Hematopoietic multipotent progenitor cell (in vitro differentiated cells): ENCODE measurements around the gene PTGFR. TPM values are rescaled to one million over a fixed set of nuclear protein-coding genes. Genes with fewer than 3 reads are reported as not detected.

Source experiments
- DNase-seq, 3 donors: peaks; one replicate each; pipeline ENCODE4 v3.0.0-alpha.2; 2011 to 2015; ENCODE audit warnings: low read depth in 2 of 3, low spot score in 2 of 3
- total RNA-seq: library from RNA; depleted of rRNA; stranded (reverse); fragments of >200 nt; gene quantifications from one replicate; pipeline ENCODE4 v1.2.3, GENCODE V29; 2012

Gene PTGFR, protein sequence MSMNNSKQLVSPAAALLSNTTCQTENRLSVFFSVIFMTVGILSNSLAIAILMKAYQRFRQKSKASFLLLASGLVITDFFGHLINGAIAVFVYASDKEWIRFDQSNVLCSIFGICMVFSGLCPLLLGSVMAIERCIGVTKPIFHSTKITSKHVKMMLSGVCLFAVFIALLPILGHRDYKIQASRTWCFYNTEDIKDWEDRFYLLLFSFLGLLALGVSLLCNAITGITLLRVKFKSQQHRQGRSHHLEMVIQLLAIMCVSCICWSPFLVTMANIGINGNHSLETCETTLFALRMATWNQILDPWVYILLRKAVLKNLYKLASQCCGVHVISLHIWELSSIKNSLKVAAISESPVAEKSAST
- not detected for total RNA-seq

DNA sequence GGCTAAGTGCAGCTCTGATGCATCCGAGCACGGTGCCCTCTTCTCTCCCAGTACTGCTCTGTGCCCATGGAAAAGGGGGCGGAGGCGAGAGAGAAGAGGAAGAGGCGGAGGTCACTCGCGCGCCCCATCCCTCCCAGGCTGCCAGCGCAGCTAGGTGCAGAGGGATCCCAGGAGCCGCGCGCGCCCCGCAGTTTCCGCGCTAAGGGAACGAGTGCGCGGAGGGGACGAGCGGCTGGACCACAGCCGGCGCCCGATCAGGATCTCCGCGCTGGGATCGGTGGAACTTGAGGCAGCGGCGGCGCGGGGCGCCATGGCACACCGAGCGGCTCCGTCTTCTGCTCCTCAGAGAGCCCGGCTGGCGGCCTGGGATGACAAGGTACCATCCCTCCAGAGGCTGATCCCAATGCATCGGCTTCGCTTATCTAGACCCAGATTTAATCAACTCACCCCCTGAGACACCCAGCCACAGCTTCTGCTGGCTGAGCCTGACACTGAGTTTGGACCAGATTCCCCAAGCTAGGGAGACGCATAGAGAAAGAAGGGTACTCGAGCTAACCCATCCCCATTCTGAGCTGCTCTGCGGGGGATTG is at the start of gene PTGFR:
Gene PTGFR, plus strand, starts transcription at position 114 of the 590 bp plus-strand sequence. CDS start 1,770 bp downstream, outside the sequence.
- peak in 1 of 3 donors; percentile 2 for DNase-seq

DNA sequence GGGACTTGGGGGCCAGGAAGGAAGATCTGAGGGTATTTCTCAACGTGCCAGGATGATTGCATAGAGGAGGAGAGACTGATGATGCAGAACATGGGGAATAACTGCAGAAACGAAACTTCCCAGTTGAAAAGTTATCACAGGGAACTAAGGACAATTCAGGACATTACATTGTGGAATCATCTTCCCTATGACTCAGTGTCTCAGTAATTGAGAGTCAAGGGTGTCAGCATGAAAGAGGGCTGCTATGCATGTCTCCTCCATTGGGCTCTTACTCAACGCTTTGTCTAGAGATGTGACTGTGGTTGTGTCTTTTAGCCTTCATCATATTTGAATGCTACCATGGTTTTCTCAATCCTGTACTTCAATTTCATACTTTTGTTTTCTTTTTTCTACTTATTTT is 48.9 kb upstream of the PTGFR start:
- DNase-seq, result no peak

DNA sequence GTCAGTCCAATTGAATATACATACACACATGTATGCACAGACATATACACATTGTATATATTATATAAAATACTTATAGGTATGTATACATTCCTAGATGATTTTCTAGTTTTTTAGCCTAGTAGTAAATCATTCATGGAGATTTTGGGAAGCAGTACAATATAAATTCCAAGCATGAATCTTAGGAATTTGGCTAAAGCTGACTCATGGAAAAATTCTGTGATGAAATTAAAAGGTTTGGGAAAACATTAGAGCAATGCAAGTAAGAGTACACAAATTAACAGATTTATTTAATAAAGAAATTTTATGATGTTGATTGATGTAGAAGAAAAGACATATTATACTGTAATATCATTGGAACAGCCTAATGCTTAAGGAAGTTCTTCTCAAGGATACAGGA is 43.7 kb upstream of the PTGFR start:
- DNase-seq, result no peak

DNA sequence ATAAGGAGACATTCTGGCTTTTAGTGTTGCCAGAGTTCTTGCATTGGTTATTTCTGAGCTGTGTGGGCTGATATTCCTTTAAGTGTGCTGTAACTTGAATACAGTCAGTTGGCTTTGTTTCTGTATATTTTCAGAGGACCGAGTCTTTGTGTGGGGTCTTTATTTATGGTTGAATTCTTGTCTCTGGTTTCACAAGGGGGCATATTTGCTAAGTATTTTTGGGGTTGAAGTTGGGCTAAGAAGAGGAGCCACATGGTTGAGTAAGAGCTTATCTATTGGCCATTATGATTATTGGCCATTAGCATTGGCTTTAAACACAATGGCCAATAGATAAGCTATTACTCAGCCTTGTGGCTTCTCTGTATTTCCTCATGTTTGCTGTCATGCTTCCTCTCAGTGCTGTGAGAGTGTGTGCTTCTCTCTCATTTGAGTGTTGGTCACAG is 26.3 kb upstream of the PTGFR start:
- DNase-seq, result no peak

DNA sequence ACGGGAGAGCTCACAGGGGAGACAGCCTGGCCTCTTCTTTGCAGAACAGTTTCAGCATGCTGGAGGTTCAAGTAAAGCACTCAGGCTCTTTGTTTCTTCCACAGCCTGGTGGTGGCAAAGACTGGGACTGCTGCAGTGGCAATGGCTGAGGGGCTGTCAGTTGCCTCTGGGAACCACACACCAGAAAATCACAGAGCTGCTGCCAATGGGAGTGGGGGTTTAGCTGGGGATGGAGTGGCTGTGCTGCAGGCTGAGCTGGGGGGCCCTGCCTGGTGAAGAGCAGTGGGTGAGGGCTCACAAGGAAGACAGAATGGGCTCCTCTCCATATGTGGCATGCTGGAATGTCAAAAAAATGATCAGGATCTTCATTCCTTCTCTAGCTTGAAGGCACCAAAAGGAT is 25.6 kb upstream of the PTGFR start:
- DNase-seq, result no peak

DNA sequence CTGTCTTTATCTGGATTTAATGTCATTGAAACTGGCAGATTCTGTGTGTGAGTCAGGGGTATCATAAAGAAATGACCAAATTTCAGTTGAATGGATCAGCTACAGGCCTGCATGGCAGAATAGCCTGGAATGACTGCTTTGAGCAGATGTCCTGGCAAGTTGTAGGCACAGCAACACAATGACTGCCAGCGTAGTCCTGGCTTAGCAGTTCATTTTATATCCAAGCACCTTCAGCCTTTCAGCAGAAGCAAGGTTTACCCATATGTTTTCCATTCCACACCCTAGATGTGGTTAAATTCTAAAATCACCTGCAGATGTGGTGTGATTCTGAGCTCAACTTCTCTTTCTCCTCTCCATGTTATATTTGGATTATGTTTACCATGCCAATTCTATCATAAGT is 22.3 kb upstream of the PTGFR start:
- no peak for DNase-seq

DNA sequence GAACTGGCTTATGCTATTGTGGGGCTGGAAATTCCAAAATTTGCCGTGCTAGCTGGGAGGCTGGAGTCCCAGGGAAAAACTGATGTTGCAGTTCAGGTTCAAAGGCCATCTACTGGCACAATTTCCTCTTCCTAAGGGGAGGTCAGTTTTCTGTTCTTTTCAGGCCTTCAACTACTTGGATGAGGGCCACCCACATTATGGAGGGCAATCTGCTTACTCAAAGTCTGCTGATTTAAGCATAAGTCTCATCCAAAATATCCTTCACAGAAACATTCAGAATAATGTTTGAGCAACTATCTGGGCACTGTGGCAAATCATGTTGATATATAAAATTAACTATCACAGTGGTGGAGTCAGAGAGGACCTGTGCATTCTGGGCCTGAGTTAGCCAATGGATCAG is 21.2 kb upstream of the PTGFR start:
- no peak for DNase-seq

DNA sequence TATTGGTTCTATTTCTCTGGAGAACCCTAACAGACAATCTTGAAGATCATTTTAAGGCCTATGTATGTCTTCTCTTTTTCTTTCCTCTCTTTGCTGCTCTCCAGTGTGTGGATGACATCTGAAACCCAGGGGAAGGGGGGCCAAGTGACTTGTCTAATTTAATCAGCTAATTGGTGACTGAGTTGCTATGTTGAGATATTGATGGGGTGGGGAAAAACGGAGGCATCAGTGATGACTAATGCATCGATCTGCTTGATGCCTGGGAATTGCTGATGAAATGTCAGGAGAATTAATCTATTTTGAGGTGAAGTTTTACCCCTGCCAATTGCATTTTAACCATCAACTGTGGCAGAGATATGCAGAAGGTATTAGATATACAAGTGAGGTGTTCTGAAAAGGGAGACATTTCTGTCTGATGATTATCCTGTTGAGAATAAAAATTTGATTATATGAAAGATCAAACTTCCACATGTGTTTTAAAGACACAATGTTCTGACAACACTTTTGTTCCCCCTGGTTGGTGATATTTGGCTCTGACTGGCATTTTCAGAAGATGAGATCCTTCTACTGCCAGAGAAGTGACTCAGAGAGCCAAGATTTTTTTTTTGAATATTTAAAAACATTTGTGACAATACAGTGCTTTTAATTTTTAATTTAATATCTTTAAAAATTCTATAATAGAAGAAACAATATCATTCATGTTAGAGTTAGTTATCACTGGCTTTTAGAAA is 18.7 kb upstream of the PTGFR start:
- DNase-seq, result no peak

DNA sequence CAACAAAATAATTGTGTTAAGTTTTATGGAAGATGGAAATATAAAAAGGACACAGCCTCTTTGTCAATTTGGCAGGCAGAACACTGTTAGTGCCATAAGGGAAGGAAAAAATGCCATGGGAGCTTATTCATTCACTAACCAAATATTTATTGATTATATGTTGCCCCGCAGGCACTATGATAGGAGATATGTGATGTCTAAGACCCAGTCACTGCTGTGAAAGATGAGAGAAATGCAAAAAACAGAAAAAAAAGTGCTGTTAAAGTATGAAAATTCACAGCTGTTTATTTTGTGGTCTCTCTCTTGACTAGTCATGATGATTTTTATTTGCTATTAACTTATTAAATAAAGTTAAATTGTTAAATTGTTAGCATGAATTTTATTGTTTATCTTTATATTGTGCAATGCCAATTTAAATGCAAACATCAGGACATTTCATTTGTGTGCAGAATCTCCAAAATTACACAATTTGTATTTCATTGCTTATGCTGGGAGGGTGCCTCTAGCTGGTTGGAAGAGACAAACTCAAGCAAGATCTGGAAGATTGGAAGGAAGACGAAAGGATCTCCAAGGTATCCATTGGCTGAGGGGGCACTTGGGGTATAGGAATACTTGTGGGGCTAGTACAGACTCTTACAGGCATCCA is 17.8 kb upstream of the PTGFR start:
- no peak for DNase-seq

DNA sequence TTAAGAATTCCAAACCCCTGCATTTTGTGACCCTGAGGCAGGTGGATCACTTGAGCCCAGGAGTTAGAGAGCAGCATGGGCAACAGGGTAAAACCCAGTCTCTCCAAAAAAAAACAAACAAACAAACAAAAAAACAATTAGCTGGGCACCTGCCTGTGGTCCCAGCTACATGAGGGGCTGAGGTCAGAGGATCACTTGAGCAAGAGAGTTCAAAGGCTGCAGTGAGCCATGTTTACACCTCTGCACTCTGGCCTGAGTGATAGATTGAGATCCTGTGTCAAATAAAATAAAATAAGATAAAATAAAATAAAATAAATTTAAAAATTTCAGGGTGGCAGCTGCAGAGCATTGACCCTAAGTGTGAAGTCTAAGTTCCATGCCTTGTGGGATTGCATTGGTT is 16.7 kb upstream of the PTGFR start:
- no peak for DNase-seq

DNA sequence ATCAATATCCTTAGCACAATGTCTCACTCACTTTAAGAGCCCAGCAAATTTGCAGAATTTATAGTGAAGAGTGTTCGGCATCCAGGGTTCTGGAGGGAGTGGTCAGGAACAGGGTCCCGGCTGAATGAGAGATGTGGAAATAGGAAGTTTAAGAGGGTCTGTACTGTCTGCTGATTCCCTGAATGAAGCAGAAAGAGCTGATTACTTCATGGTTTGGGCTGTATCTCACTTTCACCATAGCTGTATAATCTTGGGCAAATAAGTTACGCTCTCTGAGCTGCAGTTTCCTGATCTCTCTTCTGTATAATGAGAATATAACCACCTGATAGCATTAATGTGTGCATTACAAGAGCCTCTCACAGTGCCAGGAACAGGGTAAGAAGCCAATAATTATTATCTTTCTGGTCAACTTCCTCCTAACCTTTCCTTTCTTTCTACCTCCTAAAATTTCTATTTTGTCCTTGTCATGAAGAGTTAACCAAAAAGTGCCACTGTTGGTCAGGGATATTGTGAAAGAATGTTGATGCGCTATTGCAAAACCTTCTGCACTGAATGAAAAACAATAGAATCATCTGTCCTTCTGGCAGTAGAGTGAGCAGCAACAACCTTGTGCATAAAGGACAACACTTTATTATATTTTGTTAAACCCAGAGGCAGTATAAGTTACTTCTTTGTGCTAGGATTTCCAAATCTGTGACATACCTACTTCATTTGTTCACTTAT is 14.7 kb upstream of the PTGFR start:
- DNase-seq, result no peak

DNA sequence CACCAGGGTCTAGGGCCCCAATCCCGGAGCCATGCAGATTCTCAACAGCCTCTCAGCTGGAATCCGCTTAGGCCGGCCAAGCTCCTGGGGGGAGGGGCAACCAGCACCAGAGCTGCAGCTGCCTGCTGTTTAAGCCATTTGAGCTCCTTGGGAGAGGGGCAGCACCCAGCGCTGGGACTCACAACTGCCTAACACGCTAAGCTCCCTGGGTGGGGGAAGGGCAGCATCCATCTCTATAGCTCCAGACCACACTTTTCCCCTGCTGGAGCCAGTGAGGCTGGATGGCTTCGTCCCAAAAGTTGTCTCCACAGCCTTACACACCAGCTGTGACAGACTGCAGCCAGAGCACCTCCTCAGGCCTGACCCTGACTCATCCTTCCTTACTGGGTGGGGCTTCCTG is 6.9 kb upstream of the PTGFR start:
- no peak for DNase-seq

DNA sequence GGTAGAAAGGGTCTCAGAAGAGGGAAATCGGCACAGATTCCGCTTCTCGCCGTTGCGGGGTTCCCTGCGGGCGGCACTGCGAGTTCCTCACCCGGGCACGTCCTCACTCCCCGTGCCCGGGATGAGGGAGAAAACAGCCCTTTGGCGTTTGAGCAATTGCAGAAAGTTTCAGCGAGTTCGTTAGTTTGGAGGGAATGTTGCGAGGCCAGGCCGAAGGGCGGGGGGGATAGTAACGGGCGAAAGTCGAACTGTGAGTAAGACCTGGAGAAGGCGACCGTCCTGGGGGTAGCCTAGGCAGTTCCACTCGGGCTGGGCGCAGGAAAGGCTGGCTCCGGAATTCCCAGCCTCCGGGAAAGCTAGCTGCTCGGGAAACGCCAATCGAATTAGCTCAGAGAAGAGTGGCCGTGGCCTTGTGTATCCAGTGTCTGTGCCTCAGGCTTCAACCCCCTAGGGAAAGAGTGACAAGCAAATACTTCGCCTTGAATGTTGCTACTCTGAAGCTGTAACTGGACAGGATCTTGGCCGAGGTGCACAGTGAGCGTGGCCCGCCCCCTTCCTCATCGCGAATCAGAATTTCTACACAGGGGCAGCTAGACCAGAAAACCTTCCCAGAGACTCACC is 787 bp downstream of the PTGFR start:
- DNase-seq, result no peak

DNA sequence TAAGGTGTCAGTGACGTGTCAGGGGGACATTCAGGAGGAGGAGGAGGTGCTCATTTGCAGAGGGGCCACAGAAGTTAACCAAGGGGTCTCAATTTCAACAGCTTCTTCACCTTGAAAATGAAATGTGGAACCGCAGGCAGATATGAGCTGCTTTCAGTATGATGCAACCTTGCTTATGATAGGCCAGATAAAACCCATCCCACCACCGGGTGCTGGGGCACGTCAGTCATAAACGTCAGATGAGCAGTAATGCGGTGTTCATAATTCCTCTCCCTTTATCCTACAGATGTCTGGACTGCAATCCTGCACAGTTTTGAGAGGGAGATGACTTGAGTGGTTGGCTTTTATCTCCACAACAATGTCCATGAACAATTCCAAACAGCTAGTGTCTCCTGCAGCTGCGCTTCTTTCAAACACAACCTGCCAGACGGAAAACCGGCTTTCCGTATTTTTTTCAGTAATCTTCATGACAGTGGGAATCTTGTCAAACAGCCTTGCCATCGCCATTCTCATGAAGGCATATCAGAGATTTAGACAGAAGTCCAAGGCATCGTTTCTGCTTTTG is 1.7 kb downstream of the PTGFR start:
- no peak for DNase-seq

DNA sequence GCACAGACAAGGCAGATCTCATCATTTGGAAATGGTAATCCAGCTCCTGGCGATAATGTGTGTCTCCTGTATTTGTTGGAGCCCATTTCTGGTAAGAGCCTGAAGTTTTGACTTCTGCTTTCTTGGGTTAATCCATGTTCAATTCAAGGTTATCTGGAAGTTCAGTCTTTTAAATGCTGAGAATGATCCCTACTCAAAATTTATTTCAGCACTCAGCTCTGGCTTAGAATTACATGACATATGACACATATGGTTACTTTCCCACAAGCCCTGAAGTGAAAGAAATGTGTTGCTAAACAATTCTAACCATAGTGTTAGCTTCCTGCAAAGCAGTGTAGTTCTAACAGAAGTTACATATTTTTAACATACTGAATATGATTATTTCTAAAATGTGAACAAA is 2.7 kb downstream of the PTGFR start:
- no peak for DNase-seq

DNA sequence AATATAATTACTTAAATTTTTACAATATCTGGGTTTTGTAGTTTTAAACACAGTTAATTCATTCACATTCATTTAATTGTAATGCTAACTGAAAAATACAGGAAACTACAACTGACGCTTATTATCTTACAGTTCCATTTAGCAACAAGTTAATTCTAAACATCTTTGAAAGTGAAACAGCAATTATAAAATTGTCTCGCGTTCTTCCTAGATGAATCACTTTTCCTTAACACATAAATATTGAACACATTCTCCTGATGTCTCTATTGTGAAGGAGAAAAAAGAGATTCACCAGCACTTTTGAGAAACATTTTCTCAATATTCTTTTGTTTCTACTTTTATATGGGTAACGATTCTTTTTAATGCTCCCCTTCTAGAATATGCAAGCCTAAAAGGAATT is 6.4 kb downstream of the PTGFR start:
- DNase-seq, result no peak

DNA sequence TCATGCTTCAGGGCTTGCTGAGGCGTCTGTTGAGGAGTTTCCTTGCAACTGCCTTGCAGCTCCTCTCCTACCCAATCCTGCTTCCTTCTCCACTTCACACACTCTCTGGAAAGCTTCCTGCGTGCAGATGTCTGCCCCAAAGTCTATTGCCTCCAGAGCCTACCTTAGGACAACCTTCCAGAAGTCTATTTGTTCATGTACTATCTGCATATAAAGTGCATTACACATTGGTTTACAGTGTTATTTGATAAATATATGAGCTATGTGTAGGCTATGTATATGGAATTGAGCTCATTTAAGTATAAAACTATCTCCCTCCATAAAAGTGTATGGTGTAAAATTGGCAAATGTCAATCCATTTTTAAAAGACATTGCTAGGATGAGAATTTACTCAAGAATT is 9.8 kb downstream of the PTGFR start:
- no peak for DNase-seq

DNA sequence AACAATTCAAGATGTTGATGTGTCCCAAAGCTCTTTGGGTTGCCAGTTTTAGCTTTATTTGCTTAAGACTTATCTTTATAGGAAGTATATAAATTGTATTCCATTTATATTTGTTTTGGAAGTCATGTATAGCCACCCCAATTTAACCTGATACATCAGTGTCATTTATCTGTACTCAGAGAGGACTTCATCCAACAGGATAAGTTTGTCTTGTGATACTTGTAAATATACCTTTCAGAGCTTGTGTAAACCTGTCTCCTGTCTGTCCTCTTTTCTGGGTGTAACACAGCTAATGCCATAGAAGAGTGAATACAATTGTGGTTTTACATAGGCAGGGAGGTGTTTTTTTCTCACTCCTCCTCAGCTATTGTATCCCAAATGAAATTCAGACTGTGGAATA is 10.4 kb downstream of the PTGFR start:
- DNase-seq, result no peak

DNA sequence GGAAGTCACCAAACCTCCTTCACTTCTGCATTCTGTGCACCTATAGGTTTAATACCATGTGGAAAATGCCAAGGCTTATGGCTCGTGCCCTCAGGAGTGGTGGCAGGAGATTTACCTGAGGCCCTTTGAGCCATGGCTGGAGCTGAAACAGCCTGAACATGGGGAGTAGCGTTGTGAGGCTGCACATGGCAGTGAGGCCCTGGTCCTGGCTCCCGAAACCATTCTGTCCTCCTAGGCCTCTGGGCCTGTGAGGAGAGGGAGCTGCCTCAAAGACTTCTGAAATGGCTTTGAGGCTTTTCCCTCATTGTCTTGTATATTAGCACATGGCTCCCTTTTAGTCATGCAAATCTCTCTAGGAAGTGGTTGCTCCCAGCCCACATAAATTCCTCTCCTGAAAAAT is 20.6 kb downstream of the PTGFR start:
- no peak for DNase-seq

DNA sequence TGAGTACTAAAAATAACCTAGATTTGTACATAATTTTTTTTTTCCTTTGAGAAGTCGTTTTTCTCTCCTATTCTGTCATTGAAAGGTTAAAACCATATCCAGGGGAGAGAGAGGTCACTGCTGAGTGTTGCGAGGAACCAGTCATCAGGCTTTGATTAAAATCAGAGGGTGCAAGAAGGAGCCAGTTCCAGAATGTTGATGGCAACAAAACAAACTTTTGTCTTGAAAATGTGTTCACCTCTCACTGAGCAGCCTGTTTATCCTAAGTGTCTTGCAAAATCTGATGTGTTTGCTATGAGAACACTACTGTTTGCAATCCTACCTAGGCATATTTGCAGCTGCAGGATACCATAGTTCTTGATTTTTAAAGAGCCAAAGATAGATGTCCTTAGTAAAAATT is 25.9 kb downstream of the PTGFR start:
- no peak for DNase-seq
